GM12872 (cell line): Measurements from ENCODE around the gene MRPL4.

Source experiments
- CTCF ChIP-seq: IDR thresholded peaks from 3 replicates; pipeline ENCODE4 v1.5.1; 2011; ENCODE audit warnings: low read depth, mild to moderate bottlenecking, low read length, moderate library complexity; ENCODE audit not compliant: insufficient read depth

Gene MRPL4

GRCh38 chr19:10230861-10231611 is 21.0 kb upstream of the MRPL4 start, which contains the start of gene S1PR2:
TSS of gene S1PR2 (minus strand) at chr19:10231331. CDS start at chr19:10224905, 6,426 bp downstream.
- no peak for TF ChIP-seq CTCF

- no peak; the same call in 2 of the 3 replicates for TF ChIP-seq CTCF
These were observed 20.3 kb upstream of the MRPL4 start for GRCh38 chr19:10231612-10232228.

- no peak for TF ChIP-seq CTCF
These were observed 18.1 kb upstream of the MRPL4 start for GRCh38 chr19:10233946-10234345.

- no peak for TF ChIP-seq CTCF
These were observed 17.0 kb upstream of the MRPL4 start for GRCh38 chr19:10235003-10235402.

GRCh38 chr19:10237702-10238101 is 14.3 kb upstream of the MRPL4 start:
- TF ChIP-seq CTCF = no peak

GRCh38 chr19:10238172-10238783 is 13.7 kb upstream of the MRPL4 start:
- TF ChIP-seq CTCF = no peak

GRCh38 chr19:10243606-10244005 is 8.4 kb upstream of the MRPL4 start:
- TF ChIP-seq CTCF = no peak
